ENCODE results near the gene MYO1B.

Gene MYO1B

GRCh38 chr2:191246820-191247380, 1.7 kb downstream of the MYO1B start:
- no peaks in the 10 kb centered on the region for H3K36me3 ChIP-seq (ENCODE audit: low read length)
- H3K27me3 ChIP-seq (ENCODE audit: low read length) = no peaks in the 10 kb centered on the region
- no peak overlapping the region for H2AFZ ChIP-seq (ENCODE audit: low read depth, low read length, severe bottlenecking)
- H3F3A ChIP-seq (ENCODE audit: insufficient read depth) = no peaks in the 10 kb centered on the region
- H3K9me3 ChIP-seq (ENCODE audit: insufficient read depth, low read length) = no peaks in the 10 kb centered on the region
- no peak overlapping the region for H3K9ac ChIP-seq (ENCODE audit: low read length)
- no peak overlapping the region for H3K27ac ChIP-seq (ENCODE audit: low read depth, low read length)
- no peak overlapping the region for H3K4me2 ChIP-seq (ENCODE audit: low read depth, low read length, poor library complexity, severe bottlenecking)
- no peak overlapping the region for H3K4me3 ChIP-seq (ENCODE audit: insufficient read depth, low read length, poor library complexity, severe bottlenecking)
- no peak for TF ChIP-seq CTCF (IDR thresholded peaks at IDR 0.05; ENCODE audit: insufficient read depth, low read length, poor library complexity, severe bottlenecking)
- TF ChIP-seq EZH2phosphoT487 (conservative IDR thresholded peaks at IDR 0.05; ENCODE audit: low read length) = no peak
- H3K79me2 ChIP-seq (ENCODE audit: insufficient read depth, low read length) = no peaks in the 10 kb centered on the region
- H4K20me1 ChIP-seq (ENCODE audit: low read depth, low read length) = no peaks in the 10 kb centered on the region
- no peaks in the 10 kb centered on the region for H3K9me2 ChIP-seq (replicated peaks; ENCODE audit: insufficient read depth, low read length)

GRCh38 chr2:191247381-191248057, 2.3 kb downstream of the MYO1B start:
- Histone ChIP-seq H3K36me3 (ENCODE audit: low read length) (no peaks in the 10 kb centered on the region), H3K9me2 (replicated peaks; ENCODE audit: insufficient read depth, low read length) (no peaks in the 10 kb centered on the region), H3K27me3 (ENCODE audit: low read length) (no peaks in the 10 kb centered on the region), H3K9me3 (ENCODE audit: insufficient read depth, low read length) (no peaks in the 10 kb centered on the region), H3K79me2 (ENCODE audit: insufficient read depth, low read length) (no peaks in the 10 kb centered on the region), H2AFZ (ENCODE audit: low read depth, low read length, severe bottlenecking) (no peak overlapping the region), H3K9ac (ENCODE audit: low read length) (no peak overlapping the region), H3K4me2 (ENCODE audit: low read depth, low read length, poor library complexity, severe bottlenecking) (no peak overlapping the region), H3K4me3 (ENCODE audit: insufficient read depth, low read length, poor library complexity, severe bottlenecking) (no peak overlapping the region), H3F3A (ENCODE audit: insufficient read depth) (no peaks in the 10 kb centered on the region), H4K20me1 (ENCODE audit: low read depth, low read length) (no peaks in the 10 kb centered on the region), H3K27ac (ENCODE audit: low read depth, low read length) (no peak overlapping the region)
- TF ChIP-seq CTCF (IDR thresholded peaks at IDR 0.05; ENCODE audit: insufficient read depth, low read length, poor library complexity, severe bottlenecking) (no peak), EZH2phosphoT487 (conservative IDR thresholded peaks at IDR 0.05; ENCODE audit: low read length) (no peak)

- H2AFZ ChIP-seq (ENCODE audit: low read depth, low read length, severe bottlenecking) = no peak overlapping the region
- H3K9me3 ChIP-seq (ENCODE audit: insufficient read depth, low read length) = no peaks in the 10 kb centered on the region
- H3K27ac ChIP-seq (ENCODE audit: low read depth, low read length) = no peak overlapping the region
- no peaks in the 10 kb centered on the region for H3K27me3 ChIP-seq (ENCODE audit: low read length)
- H3F3A ChIP-seq (ENCODE audit: insufficient read depth) = no peaks in the 10 kb centered on the region
- no peak overlapping the region for H3K4me3 ChIP-seq (ENCODE audit: insufficient read depth, low read length, poor library complexity, severe bottlenecking)
- H3K9me2 ChIP-seq (replicated peaks; ENCODE audit: insufficient read depth, low read length) = no peaks in the 10 kb centered on the region
- H3K9ac ChIP-seq (ENCODE audit: low read length) = no peak overlapping the region
- H3K36me3 ChIP-seq (ENCODE audit: low read length) = no peaks in the 10 kb centered on the region
- no peaks in the 10 kb centered on the region for H4K20me1 ChIP-seq (ENCODE audit: low read depth, low read length)
- no peak overlapping the region for H3K4me2 ChIP-seq (ENCODE audit: low read depth, low read length, poor library complexity, severe bottlenecking)
- no peaks in the 10 kb centered on the region for H3K79me2 ChIP-seq (ENCODE audit: insufficient read depth, low read length)
- no peak for TF ChIP-seq CTCF (IDR thresholded peaks at IDR 0.05; ENCODE audit: insufficient read depth, low read length, poor library complexity, severe bottlenecking)
Measured at GRCh38 chr2:191249156-191249813, 4.1 kb downstream of the MYO1B start.

Measured in SU-DHL-6 (cell line).